ENCODE results near the gene ITGB1BP1.

- no peak for TF ChIP-seq CTCF (IDR thresholded peaks at IDR 0.05)
- TF ChIP-seq POLR2A (IDR thresholded peaks at IDR 0.05) = no peak
Measured at GRCh38 chr2:9384521-9384920, 38.8 kb downstream of the ITGB1BP1 start.

Data from Peyer's patch (tissue), 4 donors.